CD4-positive, alpha-beta T cell treated with Interleukin-6 at 100 ng/mL for 8 hours (primary cell): Measurements from ENCODE around the gene ITSN2.

Experiments
- DNase-seq: peaks from one replicate; pipeline ENCODE4 v3.0.0-alpha.2; 2020; ENCODE audit warnings: mixed read lengths, low spot score

ITSN2 gene

DNA sequence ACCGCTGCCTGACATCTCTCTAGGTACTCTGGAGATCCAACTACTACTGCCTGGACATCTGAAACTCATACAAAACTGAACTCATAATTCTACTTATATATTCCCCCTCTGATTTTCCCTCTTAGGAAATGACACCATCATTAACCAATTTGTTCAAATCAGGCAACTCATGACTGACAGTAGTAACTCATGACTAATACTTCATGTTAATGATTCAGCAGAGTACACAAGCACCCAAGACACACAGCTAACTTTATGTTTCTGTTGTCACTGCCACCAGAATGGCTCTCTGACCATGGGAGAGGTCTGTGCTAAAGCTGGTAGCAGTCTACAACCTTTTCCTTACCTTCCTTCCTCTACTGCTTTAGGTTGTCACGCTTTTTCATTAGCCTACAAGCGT is 91.1 kb downstream of the ITSN2 start:
- no peak for DNase-seq

DNA sequence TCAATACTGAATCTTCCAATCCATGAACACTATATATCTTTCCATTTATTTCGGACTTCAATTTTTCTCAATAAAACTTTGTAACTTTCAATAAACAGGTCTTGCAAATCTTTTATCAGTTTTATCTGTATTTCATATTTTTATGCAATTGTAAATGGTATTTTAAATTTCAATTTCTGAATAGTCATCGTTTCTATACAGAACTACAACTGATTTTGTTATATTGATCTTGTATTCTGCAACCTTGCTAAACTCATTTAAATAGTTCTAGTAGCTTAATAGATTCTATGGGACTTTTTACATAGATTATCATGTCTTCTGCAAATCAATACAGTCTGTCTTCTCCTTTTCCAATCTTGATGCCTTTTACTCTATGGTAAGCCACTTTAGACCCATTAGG is 95.1 kb downstream of the ITSN2 start:
- no peak for DNase-seq

GRCh38 chr2:24262421-24262970 is 97.8 kb downstream of the ITSN2 start:
- DNase-seq, result no peak

DNA sequence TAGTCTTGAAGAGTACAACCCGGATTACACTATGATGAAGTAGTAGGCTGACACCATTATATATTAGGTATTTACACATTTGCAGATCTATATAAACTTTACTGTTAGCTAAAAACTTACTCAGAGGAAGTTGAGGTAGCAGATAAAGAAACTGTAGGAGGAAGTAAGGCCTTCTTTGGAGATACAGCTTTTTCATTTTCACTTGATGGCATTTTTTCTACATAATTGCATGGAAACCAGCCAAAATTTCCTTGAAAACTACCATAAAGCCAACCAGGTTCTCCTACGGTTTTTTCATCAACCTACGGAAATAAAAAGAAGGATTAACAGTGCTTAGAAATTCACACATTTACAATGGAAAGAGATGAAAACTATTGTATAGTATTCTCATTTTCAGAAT is 98.9 kb downstream of the ITSN2 start:
- DNase-seq, result no peak

GRCh38 chr2:24259316-24259715 is 101.0 kb downstream of the ITSN2 start:
- no peak for DNase-seq

GRCh38 chr2:24258718-24259117 is 101.6 kb downstream of the ITSN2 start:
- no peak for DNase-seq

DNA sequence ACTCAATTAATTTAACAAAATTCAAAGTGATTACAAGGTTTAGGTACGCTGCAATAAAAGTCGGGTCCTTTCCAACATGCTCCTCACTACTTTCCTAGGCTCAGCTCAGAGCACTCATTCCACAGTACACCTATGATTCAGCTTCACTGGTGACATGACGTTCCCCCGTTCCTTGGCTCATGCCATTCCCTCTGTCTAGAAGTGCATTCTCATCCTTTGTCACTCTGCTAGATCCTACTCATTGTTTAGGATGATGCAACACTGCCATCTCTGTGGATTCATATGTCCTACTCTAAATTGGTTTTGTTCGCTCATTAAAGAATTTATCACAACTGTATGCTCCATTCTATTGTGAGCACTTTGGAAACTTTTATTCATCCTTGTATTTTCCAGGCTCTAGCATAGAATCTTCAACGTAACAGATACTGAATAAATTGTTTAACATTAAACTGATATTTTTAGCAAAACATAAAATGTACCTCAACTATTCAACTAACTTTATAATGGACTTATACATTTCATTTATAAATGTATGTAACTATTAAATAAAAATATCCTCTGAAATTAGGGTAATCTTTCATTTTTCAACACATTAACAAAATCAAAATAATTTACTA is 106.9 kb downstream of the ITSN2 start:
- no peak for DNase-seq

DNA sequence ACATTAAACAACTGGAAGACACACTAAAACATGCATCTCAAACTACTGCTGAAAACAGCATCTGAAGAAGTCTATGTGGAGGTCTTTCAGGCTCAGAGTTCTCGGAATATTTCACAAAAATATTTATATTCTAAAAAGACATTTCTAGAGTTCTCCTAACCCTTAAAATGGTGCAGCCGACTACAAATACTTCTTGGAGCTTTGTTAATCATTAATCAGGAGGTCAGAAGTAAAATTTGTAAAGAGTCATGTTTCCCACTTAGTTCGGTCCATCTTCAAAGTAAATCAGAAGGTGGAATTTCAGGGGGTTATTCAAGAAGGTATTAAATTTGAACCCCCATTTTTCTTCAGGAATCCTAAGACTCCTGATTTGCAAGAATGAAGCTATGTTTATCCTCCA is 112.7 kb downstream of the ITSN2 start:
- DNase-seq, result no peak

GRCh38 chr2:24247164-24247563 is 113.2 kb downstream of the ITSN2 start:
- no peak for DNase-seq

- no peak for DNase-seq
Measured at GRCh38 chr2:24245986-24246776, 114.2 kb downstream of the ITSN2 start.

DNA sequence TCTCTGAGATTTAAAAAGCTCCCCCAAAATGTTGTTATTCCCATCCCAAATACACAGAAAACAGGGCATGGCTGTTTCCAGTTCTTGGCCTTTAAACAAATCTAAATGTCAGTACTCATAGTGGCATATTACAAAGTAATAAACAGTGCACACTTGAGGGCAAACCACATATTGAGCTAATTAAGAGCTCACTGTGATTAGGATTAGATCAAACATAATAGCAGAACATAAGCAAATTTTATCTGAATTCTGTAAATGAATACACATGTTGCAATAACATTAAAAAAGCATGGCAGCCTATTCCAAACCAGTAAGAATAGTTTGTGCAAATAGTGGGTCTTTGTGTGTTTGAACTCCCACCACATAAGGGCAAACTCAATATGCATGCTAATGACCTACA is 118.8 kb downstream of the ITSN2 start:
- DNase-seq, result no peak

- DNase-seq, result no peak
Measured at GRCh38 chr2:24239553-24239952, 120.8 kb downstream of the ITSN2 start.

- DNase-seq, result no peak
Measured at GRCh38 chr2:24238158-24238557, 122.2 kb downstream of the ITSN2 start.

DNA sequence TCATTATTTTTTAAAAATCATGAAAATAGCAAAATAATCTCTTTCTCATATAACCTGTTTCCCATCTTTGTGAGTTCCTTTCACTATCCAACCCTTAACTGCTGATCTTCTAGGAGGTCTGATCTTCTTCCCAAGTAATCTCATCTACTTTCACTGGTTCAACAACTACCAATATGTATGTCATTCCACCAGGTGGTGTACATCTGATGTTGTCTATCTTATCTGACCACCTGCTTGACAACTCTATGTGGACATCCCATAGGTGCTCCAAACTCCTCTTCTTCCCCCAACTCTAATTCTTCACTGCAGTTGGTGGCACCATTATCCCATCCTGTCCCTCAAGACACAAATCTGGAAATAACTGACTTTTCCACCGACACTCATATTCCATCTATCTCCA is 123.0 kb downstream of the ITSN2 start:
- DNase-seq, result no peak

DNA sequence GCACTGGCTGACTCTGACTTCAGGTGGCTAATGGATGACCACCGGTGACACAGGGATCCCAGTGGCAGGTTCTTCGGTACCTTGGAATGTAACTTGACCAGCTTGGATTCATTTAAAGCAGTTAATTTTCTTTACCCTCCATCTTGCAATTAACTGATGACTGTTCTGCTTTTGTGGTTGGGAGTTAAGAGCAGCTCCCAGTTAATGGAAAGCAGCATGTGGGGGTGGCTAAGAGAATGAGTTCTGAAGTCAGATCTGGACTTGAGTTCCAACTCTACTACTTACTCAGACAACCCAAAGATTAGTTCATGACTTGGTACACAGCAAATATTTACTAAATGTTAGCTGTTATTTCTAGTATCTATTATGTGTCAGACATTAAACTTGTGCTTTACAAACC is 127.0 kb downstream of the ITSN2 start:
- no peak for DNase-seq

- DNase-seq, result no peak
Measured at GRCh38 chr2:24231461-24231881, 128.9 kb downstream of the ITSN2 start.

GRCh38 chr2:24228470-24228869 is 131.9 kb downstream of the ITSN2 start:
- no peak for DNase-seq

DNA sequence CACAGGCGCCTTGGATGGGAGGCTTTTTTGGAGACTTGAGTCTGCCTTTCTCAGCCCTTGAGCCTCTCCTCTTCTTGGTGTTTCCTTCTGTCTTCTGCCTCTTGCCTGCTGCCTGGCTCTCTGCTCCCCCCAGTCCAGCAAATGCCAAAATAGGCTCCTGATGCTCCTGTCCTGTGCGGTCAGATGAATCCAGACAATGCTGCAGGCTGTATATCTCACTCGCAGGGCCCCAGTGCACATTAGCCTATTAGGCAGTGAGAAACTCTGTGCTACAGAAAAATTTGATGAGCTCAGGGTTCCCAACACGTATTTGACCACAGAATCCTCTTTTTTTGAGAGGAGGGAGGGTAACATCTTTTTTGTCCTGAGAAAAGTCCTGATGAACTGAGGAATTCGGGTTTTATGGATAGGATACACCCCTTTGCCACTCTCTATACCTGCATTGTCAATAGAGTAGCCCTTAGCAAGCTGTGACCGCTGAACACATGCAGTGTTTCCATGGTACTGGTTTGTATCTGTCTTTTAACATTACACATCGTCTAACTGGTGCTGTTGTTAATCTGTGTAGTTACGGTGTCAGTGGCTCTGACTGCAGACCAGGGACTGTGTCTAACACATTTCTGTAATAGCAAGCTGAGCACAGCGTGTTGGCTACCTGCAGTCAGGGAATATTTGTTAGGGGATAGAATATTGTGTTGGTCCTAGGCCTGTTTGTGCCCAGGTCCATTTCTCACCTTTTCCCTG is 134.7 kb downstream of the ITSN2 start:
- no peak for DNase-seq

DNA sequence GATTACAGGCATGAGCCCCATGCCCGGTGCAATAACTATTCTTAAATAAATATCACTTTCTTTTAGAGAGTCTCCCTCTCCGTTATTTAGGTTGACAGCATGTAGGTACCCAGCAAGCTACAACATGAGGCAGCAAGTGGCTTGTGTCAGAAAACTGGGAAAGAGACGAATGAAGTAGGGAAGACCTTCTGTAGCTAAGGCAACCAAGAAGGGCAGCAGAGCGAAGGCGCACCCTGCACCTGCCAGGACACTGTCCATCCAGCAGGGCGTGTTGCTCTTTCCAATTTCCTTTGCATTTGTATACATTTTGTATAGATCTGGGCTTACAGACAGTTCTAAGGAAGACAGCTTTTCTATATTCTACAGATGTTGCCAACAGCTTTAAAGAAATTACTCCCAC is 137.4 kb downstream of the ITSN2 start:
- DNase-seq, result no peak

GRCh38 chr2:24221343-24222050 is 138.8 kb downstream of the ITSN2 start:
- DNase-seq, result no peak

DNA sequence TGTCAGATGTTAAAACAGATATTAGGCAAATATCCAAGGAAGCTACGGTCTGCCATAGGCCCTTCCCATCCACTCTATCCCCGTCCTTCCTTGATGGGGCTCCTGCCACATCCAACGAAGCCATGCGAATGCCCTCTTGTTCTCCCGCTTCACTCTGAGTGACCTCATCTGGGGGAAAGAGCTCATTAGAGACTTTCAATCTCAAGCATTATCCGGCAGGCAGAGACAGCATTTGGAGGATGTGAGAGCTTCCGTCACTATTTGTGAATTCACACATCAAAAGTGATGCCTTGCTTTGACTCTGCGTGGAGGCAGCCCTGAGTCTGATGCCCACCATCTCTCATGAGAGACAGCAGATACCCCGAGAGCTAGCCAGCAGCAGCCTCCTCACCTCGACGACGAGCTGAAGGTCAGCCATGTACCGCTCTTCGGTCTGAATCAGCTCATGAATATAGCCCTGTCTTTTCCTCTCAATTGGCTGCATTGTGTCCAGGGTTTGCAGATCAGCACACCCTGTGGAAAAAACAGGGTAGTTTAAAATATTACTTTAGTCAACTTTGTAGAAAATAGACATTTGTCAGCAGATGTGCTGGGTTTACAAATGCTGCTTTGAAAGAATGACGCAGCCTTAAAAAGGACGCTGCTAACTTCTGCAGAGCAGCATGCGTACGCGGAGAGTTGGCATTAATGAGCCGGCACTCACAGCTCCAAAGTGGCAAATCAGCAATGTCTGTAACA is 139.6 kb downstream of the ITSN2 start:
- no peak for DNase-seq

- no peak for DNase-seq
Measured at GRCh38 chr2:24214880-24215279, 145.5 kb downstream of the ITSN2 start.
